GM19328 (cell line): ENCODE measurements around the gene ZNF487.
"Not testable (repeated sequence)": the region's sequence is repeated elsewhere in the genome, so short reads cannot be mapped to it uniquely, and the experiment has no call there.

Source experiments
- ATAC-seq: cut with Tn5 transposase; IDR thresholded peaks from one replicate; pipeline ENCODE4 v1.9.1; 2021; ENCODE audit warnings: mild to moderate bottlenecking, moderate library complexity; ENCODE audit not compliant: unreplicated experiment

Gene ZNF487

GRCh38 chr10:43430926-43431663, 5.8 kb upstream of the ZNF487 start:
- no peak for ATAC-seq

- ATAC-seq = no peak
Observed at GRCh38 chr10:43437141-43437870, 395 bp downstream of the ZNF487 start.

- no peak for ATAC-seq
Observed at GRCh38 chr10:43440463-43441134, 3.7 kb downstream of the ZNF487 start.

GRCh38 chr10:43444323-43444722, 7.4 kb downstream of the ZNF487 start:
- ATAC-seq = no peak

GRCh38 chr10:43444897-43445466, 8.1 kb downstream of the ZNF487 start:
- ATAC-seq = no peak

GRCh38 chr10:43446219-43447017, 9.5 kb downstream of the ZNF487 start:
- not testable (repeated sequence) for ATAC-seq

- ATAC-seq = no peak
Observed at GRCh38 chr10:43448742-43449141, 11.8 kb downstream of the ZNF487 start.

GRCh38 chr10:43452356-43452914, 15.5 kb downstream of the ZNF487 start:
- ATAC-seq = no peak

GRCh38 chr10:43453266-43453831, 16.4 kb downstream of the ZNF487 start:
- ATAC-seq = no peak

GRCh38 chr10:43454025-43454424, 17.1 kb downstream of the ZNF487 start:
- not testable (repeated sequence) for ATAC-seq

GRCh38 chr10:43456561-43456960, 19.6 kb downstream of the ZNF487 start:
- not testable (repeated sequence) for ATAC-seq

- no peak for ATAC-seq
Observed at GRCh38 chr10:43458227-43458626, 21.3 kb downstream of the ZNF487 start.

GRCh38 chr10:43461950-43462349, 25.0 kb downstream of the ZNF487 start:
- ATAC-seq = no peak

GRCh38 chr10:43465086-43465735, 28.3 kb downstream of the ZNF487 start:
- ATAC-seq = not testable (repeated sequence)

- ATAC-seq = not testable (repeated sequence)
Observed at GRCh38 chr10:43465736-43466120, 28.8 kb downstream of the ZNF487 start.

GRCh38 chr10:43471146-43471545, 34.2 kb downstream of the ZNF487 start:
- no peak for ATAC-seq

- no peak for ATAC-seq
Observed at GRCh38 chr10:43471935-43472720, 35.2 kb downstream of the ZNF487 start.

GRCh38 chr10:43479275-43479674, 42.4 kb downstream of the ZNF487 start:
- no peak for ATAC-seq
